ENCODE data around the gene PRKAR1B.

DNA sequence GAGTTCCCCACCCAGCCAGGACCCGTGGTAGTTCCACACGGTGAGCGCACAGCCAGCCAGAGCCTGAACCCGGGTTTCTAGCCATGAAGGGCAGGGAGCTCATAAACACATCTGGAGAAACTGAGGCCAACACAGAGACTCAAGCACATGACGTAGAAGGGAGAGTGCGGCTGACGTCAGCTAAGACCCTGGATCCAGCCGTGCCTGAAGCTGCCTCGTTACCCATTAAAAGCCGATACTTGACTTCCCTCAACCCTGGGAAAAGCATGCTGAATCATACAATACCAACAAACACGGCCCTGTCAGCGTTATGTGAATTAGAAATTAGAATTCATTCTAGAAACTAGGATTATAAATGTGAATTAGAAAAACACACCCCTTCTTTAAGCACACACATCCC, 142.3 kb downstream of the PRKAR1B start:
- no peak for TF ChIP-seq EZH2 (IDR thresholded peaks at IDR 0.05)
- no peak for TF ChIP-seq CTCF (IDR thresholded peaks at IDR 0.05)
- TF ChIP-seq EZH2phosphoT487 (IDR thresholded peaks at IDR 0.05): no peak
